Hepatocyte (in vitro differentiated cells): ENCODE results near the gene PDGFD.

Source experiments
- EZH2phosphoT487 ChIP-seq: fragments of 200-600 bp; sonication (generic); IDR thresholded peaks from one replicate; pipeline ENCODE4 v1.6.1; 2018; ENCODE audit warnings: antibody characterized with exemption, mild to moderate bottlenecking, low read depth, moderate library complexity; ENCODE audit not compliant: unreplicated experiment, severe bottlenecking
- TF ChIP-seq, protein P1 (sequence below): fragments of 200-600 bp; sonication (generic); IDR thresholded peaks from 2 replicates; pipeline ENCODE4 v1.5.1; 2016; ENCODE audit warnings: antibody characterized with exemption, mild to moderate bottlenecking; ENCODE audit not compliant: poor library complexity

GRCh38 chr11:104086621-104087020, 77.3 kb downstream of the PDGFD start:
- TF ChIP-seq, protein P1, sequence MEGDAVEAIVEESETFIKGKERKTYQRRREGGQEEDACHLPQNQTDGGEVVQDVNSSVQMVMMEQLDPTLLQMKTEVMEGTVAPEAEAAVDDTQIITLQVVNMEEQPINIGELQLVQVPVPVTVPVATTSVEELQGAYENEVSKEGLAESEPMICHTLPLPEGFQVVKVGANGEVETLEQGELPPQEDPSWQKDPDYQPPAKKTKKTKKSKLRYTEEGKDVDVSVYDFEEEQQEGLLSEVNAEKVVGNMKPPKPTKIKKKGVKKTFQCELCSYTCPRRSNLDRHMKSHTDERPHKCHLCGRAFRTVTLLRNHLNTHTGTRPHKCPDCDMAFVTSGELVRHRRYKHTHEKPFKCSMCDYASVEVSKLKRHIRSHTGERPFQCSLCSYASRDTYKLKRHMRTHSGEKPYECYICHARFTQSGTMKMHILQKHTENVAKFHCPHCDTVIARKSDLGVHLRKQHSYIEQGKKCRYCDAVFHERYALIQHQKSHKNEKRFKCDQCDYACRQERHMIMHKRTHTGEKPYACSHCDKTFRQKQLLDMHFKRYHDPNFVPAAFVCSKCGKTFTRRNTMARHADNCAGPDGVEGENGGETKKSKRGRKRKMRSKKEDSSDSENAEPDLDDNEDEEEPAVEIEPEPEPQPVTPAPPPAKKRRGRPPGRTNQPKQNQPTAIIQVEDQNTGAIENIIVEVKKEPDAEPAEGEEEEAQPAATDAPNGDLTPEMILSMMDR, result no peak
- TF ChIP-seq EZH2phosphoT487, result no peak
